HepG2 (cell line): ENCODE results near the gene BPIFA2. TPM values are rescaled to one million over a fixed set of nuclear protein-coding genes. Genes with fewer than 3 reads are reported as not detected.

Experiments used
- ATAC-seq: fragments of 200-7000 bp; cut with Tn5 transposase; 3 replicates; pipeline ENCODE4 v1.9.1; 2020; ENCODE audit warnings: mild to moderate bottlenecking, moderate library complexity
- BruUV-seq: library from RNA; stranded (reverse); fragments of 400-500 nt; replicated peaks from 2 replicates; lab custom pipeline; 2021; lab: Mats Ljungman, UMichigan
- CTCF ChIA-PET: fragments of 300-600 bp; formaldehyde crosslinking; extraction: SDS; loops from one replicate; lab custom pipeline; 2021; ENCODE audit warnings: low total read pairs, inconsistent platforms, low intra/inter-chr PET ratio; lab: Yijun Ruan, JAX
- POLR2A ChIA-PET: fragments of 350-600 bp; sonication (Branson Sonifier 250); formaldehyde crosslinking; loops from one replicate; lab custom pipeline; 2020; ENCODE audit warnings: antibody characterized with exemption, inconsistent platforms; lab: Yijun Ruan, JAX
- DNase-seq: peaks from one replicate; pipeline ENCODE4 v3.0.0-alpha.2; 2015; ENCODE audit warnings: low spot score
- FAIRE-seq: peaks from 3 replicates; lab custom pipeline; 2011; peaks lifted over from hg19 to GRCh38; lab: Jason Lieb, UNC
- H2AFZ ChIP-seq: one replicate; pipeline ENCODE4 v1.6.1; 2011; ENCODE audit warnings: low read length, inconsistent platforms
- H3K27ac ChIP-seq: fragments of 300-600 bp; 3 replicates; pipeline ENCODE4 v1.8.0; 2011; ENCODE audit warnings: mixed run types, mild to moderate bottlenecking, mixed read lengths, low read length, inconsistent platforms; ENCODE audit not compliant: insufficient read depth; ENCODE audit errors: extremely low read length
- H3K27me3 ChIP-seq, 2 experiments: fragments of 200-600 bp in 1 of 2; 2 replicates in 1 of 2; 3 replicates in 1 of 2; pipeline versions ENCODE4 v1.6.0 to v1.8.0; 2011; ENCODE audit warnings: low read length in 2 of 2, mild to moderate bottlenecking in 2 of 2, moderate library complexity in 2 of 2, inconsistent platforms in 1 of 2; ENCODE audit not compliant: insufficient read depth in 2 of 2, control insufficient read depth in 1 of 2
- H3K36me3 ChIP-seq, 2 experiments: fragments of 200-600 bp in 1 of 2; replicated peaks in 1 of 2; 2 replicates in 1 of 2; 3 replicates in 1 of 2; pipeline versions ENCODE4 v1.5.1 to v1.8.0; 2011; ENCODE audit warnings: low read length in 2 of 2, inconsistent platforms in 1 of 2; ENCODE audit not compliant: insufficient read depth in 2 of 2, control insufficient read depth in 1 of 2
- H3K4me1 ChIP-seq: 2 replicates; pipeline ENCODE4 v1.5.1; 2012; ENCODE audit warnings: low read length, inconsistent platforms; ENCODE audit not compliant: insufficient read depth
- H3K4me2 ChIP-seq: 2 replicates; pipeline ENCODE4 v1.6.0; 2011; ENCODE audit warnings: low read depth, low read length, inconsistent platforms
- H3K4me3 ChIP-seq, 3 experiments: fragments of 200-600 bp in 1 of 3; sonication (generic), shearing (Covaris generic) in 1 of 3; replicated peaks in 1 of 3; 2 replicates each; pipeline ENCODE4 v1.5.1; 2011 to 2016; ENCODE audit warnings: low read length in 3 of 3, inconsistent platforms in 2 of 3, low read depth in 2 of 3, mild to moderate bottlenecking in 2 of 3, control low read depth in 1 of 3, mixed read lengths in 1 of 3; ENCODE audit not compliant: insufficient read depth in 1 of 3
- H3K79me2 ChIP-seq: one replicate; pipeline ENCODE4 v1.6.1; 2011; ENCODE audit warnings: low read length, inconsistent platforms; ENCODE audit not compliant: insufficient read depth
- H3K9ac ChIP-seq: 2 replicates; pipeline ENCODE4 v1.6.0; 2011; ENCODE audit warnings: mild to moderate bottlenecking, low read depth, low read length, inconsistent platforms; ENCODE audit not compliant: insufficient read depth
- H3K9me3 ChIP-seq: 2 replicates; pipeline ENCODE4 v1.5.1; 2012; ENCODE audit warnings: mild to moderate bottlenecking, low read length
- H4K20me1 ChIP-seq: 2 replicates; pipeline ENCODE4 v1.6.0; 2011; ENCODE audit warnings: inconsistent platforms, mild to moderate bottlenecking, low read length, moderate library complexity; ENCODE audit not compliant: insufficient read depth
- EHMT2 ChIP-seq: fragments of 200-600 bp; sonication (generic); IDR thresholded peaks from 2 replicates; pipeline ENCODE4 v1.7.0; 2017; ENCODE audit warnings: antibody characterized with exemption, low read depth, low read length, borderline replicate concordance
- MIER2 ChIP-seq: IDR thresholded peaks from 2 replicates; pipeline ENCODE4 v1.6.1; 2016; ENCODE audit warnings: missing biosample characterization, missing genetic modification reagents
- ZNF446 ChIP-seq: sonication (generic); formaldehyde crosslinking; IDR thresholded peaks from 2 replicates; pipeline ENCODE4 v1.5.0; 2020; ENCODE audit warnings: mild to moderate bottlenecking, missing genetic modification reagents
- WGBS: methylation state at CpG from one replicate; pipeline ENCODE4 v1.1.6; 2017; ENCODE audit warnings: low lambda C conversion rate; 5-methylcytosine and 5-hydroxymethylcytosine counted together
- in situ Hi-C: cut with HindIII; loops from 2 replicates; pipeline ENCODE4 v1.10.0; 2017; ENCODE audit warnings: low pct_unique_long_range_greater_than_20kb; ENCODE audit not compliant: extremely low pct_ligation_motif_present
- intact Hi-C: fragments of 100-400 bp; cut with micrococcal nuclease; formaldehyde crosslinking; loops from one replicate; pipeline ENCODE4 v1.10.0; 2022; ENCODE audit not compliant: unreplicated experiment
- polyA plus RNA-seq, 8 experiments: library from polyadenylated mRNA; depleted of rRNA in 3 of 8; stranded (reverse) in 7 of 8; unstranded in 1 of 8; fragments of >200 nt; fragmentation: Illumina TruSeq in 4 of 8; extraction: Trizol in 4 of 8; gene quantifications; 2 replicates each; pipeline versions ENCODE4 v1.2.1 to v1.2.3, GENCODE V29; 2011 to 2016; ENCODE audit warnings: low read depth in 4 of 8, missing spikeins in 1 of 8, mixed read lengths in 1 of 8; ENCODE audit not compliant: insufficient read depth in 1 of 8
- total RNA-seq, 5 experiments: library from RNA; depleted of rRNA; stranded (reverse); fragments of >200 nt; fragmentation: Illumina TruSeq; extraction: Trizol; gene quantifications; 2 replicates each; pipeline ENCODE4 v1.2.3, GENCODE V29; 2016; ENCODE audit warnings: low read depth in 1 of 5
- TF ChIP-seq, protein P1 (sequence below), 2 experiments: IDR thresholded peaks; 2 replicates each; pipeline ENCODE4 v1.6.1; 2011 to 2012; ENCODE audit warnings: low read length in 2 of 2, borderline replicate concordance in 1 of 2, low read depth in 1 of 2, mild to moderate bottlenecking in 1 of 2, moderate library complexity in 1 of 2

The BPIFA2 gene
- total and polyA plus RNA-seq, 2 of the 13 experiments (the other 11 are each of a cell fraction or from before 2014, with no cell fraction given): not detected

DNA sequence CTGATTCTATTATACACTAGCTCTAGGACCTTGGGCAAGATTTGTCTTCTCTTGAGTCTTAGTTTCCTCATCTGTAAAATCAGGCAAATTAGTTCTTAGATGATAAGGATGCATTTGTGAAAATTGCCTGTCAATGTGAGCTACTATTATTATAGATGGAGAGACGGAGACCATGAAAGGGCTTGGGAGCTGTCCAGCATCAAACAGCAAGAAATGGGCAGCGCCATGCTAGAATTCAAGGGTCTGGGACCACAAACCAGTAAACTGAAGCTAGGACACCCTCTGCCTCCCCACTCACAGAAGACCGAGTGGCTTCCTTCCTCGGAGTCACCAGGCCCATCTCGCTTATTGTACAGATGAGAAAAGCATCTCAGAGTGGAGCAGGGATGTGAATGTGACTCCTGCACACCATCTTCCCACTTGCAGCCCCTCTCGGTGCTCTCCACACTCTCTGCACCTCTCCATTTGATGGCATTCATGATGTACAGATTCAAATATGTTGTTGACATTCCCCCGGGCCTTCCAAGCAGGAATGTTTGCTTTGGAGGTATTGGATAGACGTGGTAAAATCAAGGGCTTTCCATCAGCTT is 25.0 kb downstream of the BPIFA2 start:
- no TSS peak for BruUV-seq

More for the DNA sequence above, 25.0 kb downstream of the BPIFA2 start:
- Histone ChIP-seq H3K4me2 (no peak overlapping the region), H4K20me1 (no peaks in the 10 kb centered on the region)
- FAIRE-seq (no peak), DNase-seq (no peak), ATAC-seq (no peak)
- in situ Hi-C loops: no loop called here
- 5% methylated on average over 8 of the region's 8 CpGs for WGBS
- TF ChIP-seq, protein P1, sequence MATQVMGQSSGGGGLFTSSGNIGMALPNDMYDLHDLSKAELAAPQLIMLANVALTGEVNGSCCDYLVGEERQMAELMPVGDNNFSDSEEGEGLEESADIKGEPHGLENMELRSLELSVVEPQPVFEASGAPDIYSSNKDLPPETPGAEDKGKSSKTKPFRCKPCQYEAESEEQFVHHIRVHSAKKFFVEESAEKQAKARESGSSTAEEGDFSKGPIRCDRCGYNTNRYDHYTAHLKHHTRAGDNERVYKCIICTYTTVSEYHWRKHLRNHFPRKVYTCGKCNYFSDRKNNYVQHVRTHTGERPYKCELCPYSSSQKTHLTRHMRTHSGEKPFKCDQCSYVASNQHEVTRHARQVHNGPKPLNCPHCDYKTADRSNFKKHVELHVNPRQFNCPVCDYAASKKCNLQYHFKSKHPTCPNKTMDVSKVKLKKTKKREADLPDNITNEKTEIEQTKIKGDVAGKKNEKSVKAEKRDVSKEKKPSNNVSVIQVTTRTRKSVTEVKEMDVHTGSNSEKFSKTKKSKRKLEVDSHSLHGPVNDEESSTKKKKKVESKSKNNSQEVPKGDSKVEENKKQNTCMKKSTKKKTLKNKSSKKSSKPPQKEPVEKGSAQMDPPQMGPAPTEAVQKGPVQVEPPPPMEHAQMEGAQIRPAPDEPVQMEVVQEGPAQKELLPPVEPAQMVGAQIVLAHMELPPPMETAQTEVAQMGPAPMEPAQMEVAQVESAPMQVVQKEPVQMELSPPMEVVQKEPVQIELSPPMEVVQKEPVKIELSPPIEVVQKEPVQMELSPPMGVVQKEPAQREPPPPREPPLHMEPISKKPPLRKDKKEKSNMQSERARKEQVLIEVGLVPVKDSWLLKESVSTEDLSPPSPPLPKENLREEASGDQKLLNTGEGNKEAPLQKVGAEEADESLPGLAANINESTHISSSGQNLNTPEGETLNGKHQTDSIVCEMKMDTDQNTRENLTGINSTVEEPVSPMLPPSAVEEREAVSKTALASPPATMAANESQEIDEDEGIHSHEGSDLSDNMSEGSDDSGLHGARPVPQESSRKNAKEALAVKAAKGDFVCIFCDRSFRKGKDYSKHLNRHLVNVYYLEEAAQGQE (IDR thresholded peaks at IDR 0.05; ENCODE audit: borderline replicate concordance in 1 of 2, low read depth in 1 of 2, low read length in 2 of 2): peak; percentile 60 to 95
- TF ChIP-seq MIER2 (CRISPR knock-in tag) (peak; percentile 94), EHMT2 (peak; percentile 52; the same call in 1 of the 2 replicates), ZNF446 (CRISPR knock-in tag) (no peak)
- TF ChIP-seq, all 625 proteins: peak for 3
- intact Hi-C loops: no loop called here
- ChIA-PET POLR2A (no interaction called here), CTCF (no interaction called here)
- Histone ChIP-seq H3K4me1 (no peaks in the 10 kb centered on the region), H3K9ac (no peak overlapping the region), H3K27me3 (peaks cover 2 to 13% of the 10 kb centered on the region in 2 experiments; a peak in 2 of 5 replicates), H3K79me2 (no peaks in the 10 kb centered on the region), H3K27ac (no peak overlapping the region), H2AFZ (no peak overlapping the region), H3K36me3 (no peaks in the 10 kb centered on the region), H3K4me3 (no peak overlapping the region), H3K9me3 (no peaks in the 10 kb centered on the region)
